Thyroid gland (tissue), 4 donors: ENCODE results near the gene GOLGA2.

Source experiments
- POLR2A ChIP-seq, 2 donors: fragments of 450-650 bp; IDR thresholded peaks; one replicate each; pipeline ENCODE4 v1.6.1; 2017; ENCODE audit warnings: antibody characterized with exemption in 2 of 2, mild to moderate bottlenecking in 2 of 2, moderate library complexity in 1 of 2
- TF ChIP-seq, protein P1 (sequence below), 6 experiments: fragments of 200-600 bp in 3 of 6; fragments of 450-650 bp in 3 of 6; sonication (generic) in 3 of 6; IDR thresholded peaks; one replicate each; pipeline ENCODE4 v1.5.1; 2016 to 2019; ENCODE audit warnings: antibody characterized with exemption in 6 of 6, mild to moderate bottlenecking in 2 of 6, inconsistent platforms in 1 of 6, moderate library complexity in 1 of 6

DNA sequence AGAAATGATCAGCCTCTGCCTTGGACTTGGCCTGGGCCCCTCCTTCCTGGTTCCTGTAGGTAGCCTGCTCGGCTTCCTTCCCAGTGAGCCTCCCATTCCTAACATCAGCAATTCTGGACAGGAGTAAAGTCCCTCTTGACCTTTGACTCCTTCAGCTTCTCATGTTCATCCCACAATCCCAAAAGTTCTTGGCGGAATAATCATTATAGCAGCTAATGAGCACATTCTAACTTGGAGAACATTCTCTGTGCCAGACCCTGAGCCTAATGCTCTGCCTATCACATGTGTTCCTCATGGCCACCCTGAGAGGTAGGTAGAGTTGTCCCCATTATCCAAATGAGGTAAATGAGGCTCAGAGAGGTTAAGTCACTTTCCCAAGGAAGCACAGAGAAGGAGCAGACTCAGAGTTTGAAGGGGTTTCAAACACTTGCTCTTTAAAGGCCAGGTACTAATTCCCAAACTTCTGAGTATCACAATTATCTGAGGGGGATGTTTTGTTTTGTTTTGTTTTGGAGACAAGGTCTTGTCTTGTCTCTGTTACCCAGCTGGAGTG is 21.5 kb upstream of the GOLGA2 start:
- TF ChIP-seq, protein P1, sequence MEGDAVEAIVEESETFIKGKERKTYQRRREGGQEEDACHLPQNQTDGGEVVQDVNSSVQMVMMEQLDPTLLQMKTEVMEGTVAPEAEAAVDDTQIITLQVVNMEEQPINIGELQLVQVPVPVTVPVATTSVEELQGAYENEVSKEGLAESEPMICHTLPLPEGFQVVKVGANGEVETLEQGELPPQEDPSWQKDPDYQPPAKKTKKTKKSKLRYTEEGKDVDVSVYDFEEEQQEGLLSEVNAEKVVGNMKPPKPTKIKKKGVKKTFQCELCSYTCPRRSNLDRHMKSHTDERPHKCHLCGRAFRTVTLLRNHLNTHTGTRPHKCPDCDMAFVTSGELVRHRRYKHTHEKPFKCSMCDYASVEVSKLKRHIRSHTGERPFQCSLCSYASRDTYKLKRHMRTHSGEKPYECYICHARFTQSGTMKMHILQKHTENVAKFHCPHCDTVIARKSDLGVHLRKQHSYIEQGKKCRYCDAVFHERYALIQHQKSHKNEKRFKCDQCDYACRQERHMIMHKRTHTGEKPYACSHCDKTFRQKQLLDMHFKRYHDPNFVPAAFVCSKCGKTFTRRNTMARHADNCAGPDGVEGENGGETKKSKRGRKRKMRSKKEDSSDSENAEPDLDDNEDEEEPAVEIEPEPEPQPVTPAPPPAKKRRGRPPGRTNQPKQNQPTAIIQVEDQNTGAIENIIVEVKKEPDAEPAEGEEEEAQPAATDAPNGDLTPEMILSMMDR (IDR thresholded peaks at IDR 0.05) = no peak
- no peak for TF ChIP-seq POLR2A (IDR thresholded peaks at IDR 0.05)
